ENCODE measurements around the gene OSTM1.

OSTM1 gene

DNA sequence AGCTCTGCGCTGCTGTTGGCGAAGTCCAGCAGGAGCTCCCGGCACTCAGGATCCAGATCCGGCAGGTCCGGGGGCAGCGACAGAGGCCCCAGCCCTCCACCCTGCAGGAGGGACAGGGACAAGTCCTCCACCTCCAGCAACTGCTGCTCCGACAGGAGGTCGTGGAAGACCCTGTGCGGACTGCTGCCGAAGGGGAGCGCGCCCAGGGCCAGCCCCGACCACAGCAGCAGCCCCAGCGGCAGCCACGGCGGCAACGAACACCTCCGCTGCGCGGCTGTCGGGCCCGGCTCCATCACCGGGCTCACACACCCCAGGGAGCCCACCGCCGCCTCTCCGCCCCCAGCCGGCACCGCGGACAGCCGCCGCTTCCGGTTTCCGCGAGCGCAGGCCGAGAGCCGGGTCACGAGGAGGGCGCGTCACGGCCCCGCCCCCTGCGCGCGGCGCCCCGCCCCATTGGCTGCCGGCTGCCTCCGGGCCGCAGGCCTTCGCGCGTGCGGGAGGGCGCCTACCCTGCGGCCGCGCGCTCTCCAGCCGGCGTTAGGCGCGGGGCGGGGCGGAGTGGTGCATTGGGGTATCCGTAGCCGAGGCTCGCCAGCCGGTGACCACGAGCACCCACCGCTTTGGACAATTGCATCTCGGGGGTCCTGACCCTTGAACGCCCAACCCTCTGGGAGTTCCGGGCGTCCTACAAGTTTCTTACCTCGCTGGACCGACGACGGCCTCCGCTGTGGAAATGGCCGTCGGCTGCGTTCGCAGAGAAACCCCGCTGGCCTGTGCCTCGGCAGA lies at the start of gene OSTM1:
OSTM1 (minus strand) TSS at position 383 of the 786 bp plus-strand sequence; CDS start at position 293, 90 bp downstream.
- peak; percentile 80 for DNase-seq

GRCh38 chr6:108123946-108124345 lies 49.4 kb upstream of the OSTM1 start:
- DNase-seq, result no peak

DNA sequence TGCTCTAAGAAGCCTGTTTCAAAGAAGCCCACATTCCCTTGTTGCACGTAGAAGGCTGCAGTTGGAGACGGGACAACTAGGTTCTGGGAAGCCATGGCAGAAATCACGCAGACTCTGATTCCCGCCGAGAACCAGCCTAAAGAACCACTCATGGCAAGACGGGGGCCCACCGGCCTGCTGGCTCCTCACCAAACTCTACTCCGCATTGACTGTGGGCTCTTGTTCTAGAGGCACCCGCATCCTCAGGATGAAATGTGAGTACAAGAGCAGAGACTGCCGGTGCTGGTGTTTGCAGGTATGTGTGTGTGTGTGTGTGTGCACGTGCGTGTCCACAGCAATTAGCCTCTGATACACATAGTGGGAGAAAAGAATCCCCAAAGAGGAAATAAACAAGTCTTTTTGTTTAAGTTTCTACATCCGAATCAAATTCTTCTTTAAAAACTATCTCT lies 49.0 kb upstream of the OSTM1 start:
- no peak for DNase-seq

GRCh38 chr6:108121612-108122011 lies 47.1 kb upstream of the OSTM1 start:
- DNase-seq, result no peak

DNA sequence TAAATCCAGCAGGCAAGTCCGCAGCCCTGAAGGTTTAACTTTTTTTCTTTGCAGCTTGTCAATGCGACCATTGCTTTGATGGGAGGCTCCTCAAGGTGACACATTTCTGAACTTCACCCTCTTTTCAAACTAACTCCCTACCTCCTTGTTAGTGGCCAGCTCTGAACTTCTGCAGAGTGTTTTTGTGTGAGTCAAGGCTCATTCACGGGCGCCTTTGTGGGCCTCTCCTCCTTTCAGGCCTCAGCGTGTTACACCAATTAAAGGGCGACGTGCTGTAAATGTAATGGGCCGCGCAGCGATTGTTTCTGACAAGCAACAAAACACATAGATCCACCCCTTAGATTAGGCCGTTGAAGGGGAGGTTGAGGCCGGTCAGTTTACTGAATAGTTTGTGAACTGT lies 45.8 kb upstream of the OSTM1 start:
- no peak for DNase-seq

DNA sequence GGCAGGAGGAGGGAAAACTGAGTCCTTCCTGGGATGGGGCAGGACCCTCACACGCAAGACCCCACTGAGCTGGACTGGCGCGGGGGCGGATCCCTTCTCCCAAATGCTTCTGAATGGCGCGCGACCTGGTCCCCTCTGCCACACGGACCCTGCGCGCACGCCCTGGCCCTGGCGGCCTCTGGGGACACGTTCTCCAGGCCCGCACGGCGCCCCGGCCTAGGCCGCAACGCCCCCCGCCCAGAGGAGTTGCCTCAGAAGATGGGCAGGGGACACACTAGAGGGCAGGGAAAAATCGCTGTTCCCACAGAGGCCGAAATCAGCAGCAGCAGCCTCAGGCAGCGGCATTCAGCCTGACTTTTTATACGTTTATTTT lies 45.2 kb upstream of the OSTM1 start:
- no peak for DNase-seq

DNA sequence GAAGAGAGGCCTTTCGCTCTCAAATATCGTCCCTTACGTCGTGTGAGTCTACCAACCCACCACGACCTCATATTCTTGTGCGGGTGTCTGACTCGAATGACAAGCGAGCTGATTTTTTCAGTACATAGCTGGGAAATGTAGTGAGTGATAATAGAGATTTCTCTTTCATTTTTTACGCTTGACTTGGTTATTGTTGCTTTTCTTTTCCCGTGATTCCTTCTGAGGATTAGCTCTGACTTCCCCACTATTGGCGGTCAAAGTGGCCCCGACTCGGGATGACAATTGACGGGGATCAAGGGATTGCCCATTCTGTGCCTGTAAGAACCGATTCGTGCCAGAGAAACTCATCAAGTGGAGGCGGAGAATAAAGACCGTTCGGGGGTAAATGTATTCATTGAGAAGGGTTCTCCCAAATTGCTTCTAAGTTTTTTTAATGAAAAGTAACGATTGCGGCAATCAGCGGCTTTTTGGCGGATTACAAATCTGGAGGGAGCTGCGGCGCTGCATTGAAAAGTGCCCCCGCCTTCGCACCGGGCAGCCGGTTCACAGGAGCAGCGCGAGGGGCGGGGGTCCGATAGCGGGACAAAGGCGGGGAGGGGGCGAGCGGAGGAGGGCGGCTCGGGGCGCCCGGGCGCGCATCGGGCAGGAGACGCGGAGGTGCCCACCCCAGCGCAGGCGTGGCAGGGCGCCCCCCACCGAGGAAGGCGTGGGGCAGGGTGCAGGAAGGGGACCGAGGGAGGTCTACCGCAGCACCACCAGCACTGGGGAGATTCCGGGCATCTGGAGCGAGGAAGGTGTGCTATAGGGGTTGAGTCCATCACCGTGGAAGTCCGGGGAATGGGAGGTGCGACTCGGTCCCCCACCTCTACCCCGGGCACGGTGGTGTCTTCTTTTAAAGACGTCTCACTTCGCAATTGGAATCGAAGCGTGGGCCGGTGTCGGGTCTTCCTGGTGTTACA lies 44.5 kb upstream of the OSTM1 start:
- no peak for DNase-seq

DNA sequence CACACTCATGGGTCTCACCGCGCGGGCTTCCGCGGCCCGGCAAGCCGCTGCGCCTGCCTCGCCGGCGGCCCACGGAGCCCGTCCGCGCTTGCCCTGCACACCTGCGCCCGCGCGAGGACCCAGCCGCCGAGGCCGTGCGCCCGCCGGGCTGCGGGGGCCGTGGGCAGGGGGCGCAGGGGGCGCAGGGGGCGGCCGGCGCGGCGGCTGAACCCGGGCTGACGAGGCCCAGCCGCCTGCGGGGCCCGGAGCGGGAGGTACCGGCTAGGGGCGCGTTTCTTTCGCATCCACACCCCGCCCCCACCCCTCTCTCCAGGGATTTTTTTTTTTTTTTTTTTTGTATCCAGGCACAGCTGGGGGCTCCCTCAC lies 43.8 kb upstream of the OSTM1 start:
- no peak for DNase-seq

DNA sequence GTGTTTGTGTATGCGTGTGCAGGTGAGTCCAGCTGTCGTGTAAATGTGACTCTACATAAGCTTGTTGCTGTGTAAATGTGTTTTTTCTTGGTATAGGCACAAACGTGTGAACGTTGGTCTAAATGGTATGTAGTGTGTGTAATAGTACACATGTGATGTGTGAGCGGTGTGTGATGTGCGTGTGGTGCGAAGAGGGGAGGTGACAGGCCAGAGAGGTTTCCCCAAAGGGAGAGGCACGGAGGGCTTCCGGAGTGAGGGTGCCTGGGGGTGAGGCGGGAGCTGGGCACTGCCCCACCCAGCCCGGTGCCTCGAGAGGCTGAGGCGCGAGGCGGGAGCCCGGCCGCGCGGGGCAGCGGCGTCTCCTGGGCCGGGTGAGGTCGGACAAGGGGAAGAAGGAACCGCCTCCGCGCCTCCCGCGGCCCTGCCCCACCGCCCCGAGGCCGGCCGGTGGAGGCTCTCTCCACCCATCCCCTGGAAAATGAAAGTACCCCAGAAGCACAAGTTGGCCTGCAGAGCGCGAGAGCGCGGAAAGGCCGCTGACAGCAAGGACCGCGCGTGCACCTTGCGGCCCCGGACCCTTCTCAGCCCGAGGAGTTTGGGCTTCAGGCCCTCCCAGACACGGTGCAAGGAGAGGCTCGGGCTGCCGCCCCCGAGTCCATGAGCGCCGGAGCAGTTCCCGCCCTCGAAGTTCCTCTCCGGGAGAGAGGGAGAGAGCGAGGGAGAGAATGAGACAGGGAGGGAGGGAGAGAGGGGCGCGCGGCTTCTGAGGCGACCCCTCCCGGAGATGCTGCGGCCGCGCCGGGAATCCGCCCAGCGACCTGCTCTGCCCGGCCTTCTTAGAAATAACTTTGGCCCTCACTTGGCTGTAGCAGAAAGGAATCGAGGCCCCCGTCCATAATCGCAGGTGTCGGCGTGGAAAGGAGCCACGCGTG lies 43.2 kb upstream of the OSTM1 start:
- DNase-seq, result no peak

- DNase-seq, result no peak
These were observed 42.2 kb upstream of the OSTM1 start for GRCh38 chr6:108116546-108117426.

DNA sequence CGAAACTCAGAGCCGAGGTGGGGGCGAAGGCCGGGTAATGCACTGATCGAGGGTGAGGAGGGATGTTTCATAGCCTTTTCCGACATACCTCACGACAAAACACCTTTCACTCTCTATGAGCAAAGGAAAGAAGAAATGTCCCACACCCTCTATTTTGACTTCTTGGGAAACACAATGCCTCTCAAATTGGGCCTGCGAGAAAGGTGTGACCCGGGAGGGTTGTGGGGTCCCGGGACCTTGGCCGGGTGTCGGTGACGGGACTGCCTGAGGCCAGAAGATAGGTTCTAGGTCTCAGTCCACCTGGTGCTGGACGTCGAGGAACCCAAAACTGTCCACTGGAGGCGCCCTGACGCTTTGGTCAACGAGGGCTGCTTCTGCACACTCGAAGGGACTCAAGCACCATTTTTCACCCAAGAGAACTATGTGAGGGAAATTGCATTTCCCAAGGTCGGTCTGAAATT lies 41.1 kb upstream of the OSTM1 start:
- DNase-seq, result peak; percentile 45

GRCh38 chr6:108114841-108115597 lies 40.5 kb upstream of the OSTM1 start:
- peak; percentile 52 for DNase-seq

- DNase-seq, result no peak
These were observed 39.3 kb upstream of the OSTM1 start for GRCh38 chr6:108113557-108114519.

DNA sequence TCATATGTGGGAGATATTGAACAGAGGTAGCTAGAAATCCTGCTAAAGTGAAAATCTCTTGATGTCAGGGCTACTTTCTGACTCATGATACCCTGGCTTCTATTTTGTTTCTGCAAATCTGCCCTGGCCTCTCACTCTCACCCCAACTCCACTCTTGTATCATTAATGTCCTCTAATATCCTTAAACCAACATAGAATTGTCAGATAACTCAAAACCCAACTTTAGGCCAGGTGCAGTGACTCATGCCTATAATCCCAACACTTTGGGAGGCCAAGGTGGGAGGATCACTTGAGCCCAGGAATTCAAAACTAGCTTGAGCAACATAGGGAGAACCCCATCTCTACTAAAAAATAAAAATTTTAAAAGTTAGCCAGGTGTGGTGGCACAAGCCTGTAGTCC lies 33.8 kb upstream of the OSTM1 start:
- no peak for DNase-seq

DNA sequence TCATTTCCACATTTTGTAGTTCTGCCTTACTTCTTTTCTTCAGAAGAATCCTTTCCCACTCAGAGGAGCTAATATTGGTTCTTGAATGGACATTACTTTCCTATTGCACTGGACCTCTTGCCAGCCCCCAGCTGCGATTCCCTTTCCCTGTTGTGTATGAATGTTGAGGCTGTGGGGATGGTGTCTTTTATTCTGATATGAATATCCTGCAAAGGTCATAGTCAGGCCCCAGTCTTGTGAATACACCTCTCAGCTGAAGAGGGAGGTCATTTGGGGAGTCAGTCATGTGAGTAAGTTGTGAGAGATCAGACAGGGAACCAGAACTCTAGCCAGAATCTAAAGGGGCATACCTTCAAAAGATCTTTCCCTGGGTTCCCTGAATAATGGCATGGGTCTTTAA lies 32.6 kb upstream of the OSTM1 start:
- DNase-seq, result no peak

- DNase-seq, result no peak
These were observed 32.2 kb upstream of the OSTM1 start for GRCh38 chr6:108106694-108107093.

DNA sequence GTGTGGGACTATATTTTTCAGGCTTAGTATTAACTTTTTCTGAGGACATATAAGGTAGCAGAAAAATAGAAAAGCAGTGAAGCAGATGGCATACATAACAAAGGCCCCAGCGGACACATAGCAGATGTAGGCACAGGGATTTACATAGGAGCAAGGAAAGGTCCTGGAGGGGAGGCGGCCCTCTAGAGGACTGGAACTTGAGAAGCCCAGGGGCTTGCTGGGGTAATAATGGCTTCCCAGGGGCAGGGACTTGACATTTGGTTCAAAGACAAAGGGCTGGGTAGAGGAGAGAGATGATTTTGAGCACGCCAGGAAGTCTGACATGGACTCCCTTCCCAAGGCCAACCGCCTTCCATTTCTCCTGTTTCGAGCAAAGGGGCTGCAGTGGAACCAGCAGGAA lies 31.7 kb upstream of the OSTM1 start:
- no peak for DNase-seq

- DNase-seq, result no peak
These were observed 31.0 kb upstream of the OSTM1 start for GRCh38 chr6:108105571-108105970.

DNA sequence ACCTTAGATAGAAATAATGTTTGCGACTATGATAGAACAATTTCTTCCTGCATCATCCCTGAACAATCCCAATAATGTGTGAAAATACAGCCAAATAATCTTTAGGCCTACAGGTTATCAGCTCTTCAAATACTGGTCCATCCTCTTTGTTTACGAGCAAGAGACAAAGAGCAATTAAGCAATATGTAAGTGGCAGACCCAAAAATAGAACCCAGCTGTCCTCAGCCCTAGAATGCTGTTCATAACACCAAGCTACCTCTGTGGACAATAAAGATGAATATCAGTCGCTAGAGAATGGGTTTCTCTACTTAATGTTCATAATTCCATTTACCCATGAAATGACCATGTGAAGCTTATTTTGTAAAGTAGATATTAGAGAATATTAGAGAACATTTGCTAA lies 28.4 kb upstream of the OSTM1 start:
- DNase-seq, result no peak

DNA sequence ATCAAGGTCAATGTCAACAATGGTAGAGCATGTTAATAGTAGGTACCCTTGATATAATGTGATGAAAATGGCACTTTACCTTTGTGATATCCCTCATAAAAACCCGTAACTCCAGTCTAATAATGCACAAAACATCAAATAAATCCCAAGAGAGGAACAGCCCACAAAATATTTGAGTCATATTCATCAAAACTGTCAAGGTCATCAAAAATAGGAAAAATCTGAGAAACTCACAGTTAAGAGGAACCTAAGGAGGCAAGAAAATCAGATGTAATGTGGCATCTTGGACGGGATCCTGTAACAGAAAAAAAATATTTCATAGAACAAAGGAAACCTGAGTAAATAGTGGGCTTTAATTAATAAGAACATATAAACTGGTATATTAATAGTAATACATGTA lies 25.5 kb upstream of the OSTM1 start:
- no peak for DNase-seq

Measured in DMS153 (cell line).